GM23338 (cell line): ENCODE data around the gene CELSR1. TPM values are rescaled to one million over a fixed set of nuclear protein-coding genes. Genes with fewer than 3 reads are reported as not detected.

Experiments used
- ATAC-seq: fragments of 200-7000 bp; cut with Tn5 transposase; 3 replicates; pipeline ENCODE4 v1.9.1; 2020
- DNase-seq: peaks from one replicate; pipeline ENCODE4 v3.0.0-alpha.2; 2015; ENCODE audit warnings: low spot score
- H2AFZ ChIP-seq: fragments of 200-600 bp; sonication (generic); 2 replicates; pipeline ENCODE4 v1.8.0; 2016; ENCODE audit warnings: antibody characterized with exemption, mild to moderate bottlenecking, moderate library complexity
- H3F3A ChIP-seq: fragments of 200-600 bp; sonication (generic); replicated peaks from 2 replicates; pipeline ENCODE4 v1.8.0; 2017; ENCODE audit warnings: antibody characterized with exemption, mixed run types, low read depth
- H3K27ac ChIP-seq: fragments of 200-600 bp; sonication (generic); 2 replicates; pipeline ENCODE4 v1.6.1; 2016; ENCODE audit warnings: low read depth
- H3K27me3 ChIP-seq: fragments of 200-600 bp; sonication (generic); 2 replicates; pipeline ENCODE4 v1.8.0; 2016; ENCODE audit warnings: mild to moderate bottlenecking, mixed run types, moderate library complexity; ENCODE audit not compliant: insufficient read depth
- H3K36me3 ChIP-seq: fragments of 200-600 bp; sonication (generic); 2 replicates; pipeline ENCODE4 v1.8.0; 2016; ENCODE audit warnings: mild to moderate bottlenecking; ENCODE audit not compliant: insufficient read depth
- H3K4me1 ChIP-seq: fragments of 200-600 bp; sonication (generic); 2 replicates; pipeline ENCODE4 v1.8.0; 2016; ENCODE audit warnings: mild to moderate bottlenecking, moderate library complexity; ENCODE audit not compliant: insufficient read depth
- H3K4me2 ChIP-seq: fragments of 200-600 bp; sonication (generic); 2 replicates; pipeline ENCODE4 v1.7.1; 2017; ENCODE audit warnings: mixed run types
- H3K4me3 ChIP-seq: fragments of 200-600 bp; sonication (generic); 2 replicates; pipeline ENCODE4 v1.6.1; 2016; ENCODE audit warnings: mixed run types
- H3K79me2 ChIP-seq: fragments of 200-600 bp; sonication (generic); replicated peaks from 2 replicates; pipeline ENCODE4 v1.8.0; 2017; ENCODE audit warnings: mild to moderate bottlenecking; ENCODE audit not compliant: insufficient read depth
- H3K9me2 ChIP-seq: fragments of 200-600 bp; sonication (generic); 2 replicates; pipeline ENCODE4 v1.8.0; 2017; ENCODE audit not compliant: insufficient read depth
- H4K20me1 ChIP-seq: fragments of 200-600 bp; sonication (generic); replicated peaks from 2 replicates; pipeline ENCODE4 v1.8.0; 2017; ENCODE audit warnings: mild to moderate bottlenecking; ENCODE audit not compliant: insufficient read depth
- H3K27ac Mint-ChIP-seq: 2 replicates; pipeline ENCODE4 v1.8.0; 2020; ENCODE audit warnings: inconsistent platforms, mild to moderate bottlenecking, moderate library complexity, mixed read lengths
- H3K27me3 Mint-ChIP-seq: 3 replicates; pipeline ENCODE4 v1.8.0; 2022; ENCODE audit warnings: low read depth, mild to moderate bottlenecking, moderate library complexity, mixed read lengths, inconsistent platforms; ENCODE audit not compliant: insufficient read depth, poor library complexity
- H3K36me3 Mint-ChIP-seq: 3 replicates; pipeline ENCODE4 v1.8.0; 2021; ENCODE audit warnings: low read depth, mild to moderate bottlenecking, inconsistent platforms, moderate library complexity, mixed read lengths
- H3K4me1 Mint-ChIP-seq: 3 replicates; pipeline ENCODE4 v1.8.0; 2020; ENCODE audit warnings: mild to moderate bottlenecking, inconsistent platforms, mixed read lengths
- H3K4me3 Mint-ChIP-seq: 3 replicates; pipeline ENCODE4 v1.8.0; 2021; ENCODE audit warnings: moderate library complexity, mild to moderate bottlenecking, inconsistent platforms, mixed read lengths
- H3K9me3 Mint-ChIP-seq: 3 replicates; pipeline ENCODE4 v1.8.0; 2020; ENCODE audit warnings: moderate library complexity, mild to moderate bottlenecking, inconsistent platforms, mixed read lengths
- CTCF ChIP-seq, 2 experiments: fragments of 200-600 bp in 1 of 2; sonication (generic) in 1 of 2; conservative IDR thresholded peaks; 2 replicates each; pipeline versions ENCODE4 v1.5.1 to v1.6.1; 2016 to 2017; ENCODE audit warnings: antibody characterized with exemption in 2 of 2, low read depth in 2 of 2, mild to moderate bottlenecking in 2 of 2, moderate library complexity in 1 of 2
- EZH2 ChIP-seq: fragments of 200-600 bp; sonication (generic); IDR thresholded peaks from one replicate; pipeline ENCODE4 v1.8.0; 2017; ENCODE audit warnings: antibody characterized with exemption, mild to moderate bottlenecking, low read depth; ENCODE audit not compliant: unreplicated experiment
- JUNB ChIP-seq: IDR thresholded peaks from one replicate; pipeline ENCODE4 v1.6.1; 2016; ENCODE audit warnings: antibody characterized with exemption; ENCODE audit not compliant: unreplicated experiment
- NANOG ChIP-seq: IDR thresholded peaks from 2 replicates; pipeline ENCODE4 v1.6.1; 2016; ENCODE audit warnings: antibody characterized with exemption, borderline replicate concordance
- POLR2AphosphoS5 ChIP-seq: IDR thresholded peaks from 2 replicates; pipeline ENCODE4 v1.6.1; 2016; ENCODE audit warnings: antibody characterized with exemption, low read depth
- STAT1 ChIP-seq: IDR thresholded peaks from one replicate; pipeline ENCODE4 v1.6.1; 2016; ENCODE audit warnings: antibody characterized with exemption; ENCODE audit not compliant: unreplicated experiment
- ZNF114 ChIP-seq: fragments of 250-450 bp; sonication (Bioruptor Pico); IDR thresholded peaks from 2 replicates; pipeline ENCODE4 v1.5.0; 2020; ENCODE audit warnings: mild to moderate bottlenecking, moderate library complexity
- ZNF462 ChIP-seq: fragments of 250-450 bp; sonication (Bioruptor Pico); IDR thresholded peaks from 2 replicates; pipeline ENCODE4 v1.5.0; 2020; ENCODE audit warnings: mild to moderate bottlenecking, moderate library complexity
- polyA plus RNA-seq: library from polyadenylated mRNA; unstranded; fragments of >200 nt; fragmentation: Nextera tagmentation; extraction: Ambion mirVana; gene quantifications from 2 replicates; pipeline ENCODE4 v1.2.1, GENCODE V29; 2016
- total RNA-seq: library from RNA; depleted of rRNA; stranded (reverse); fragments of >200 nt; shearing (Covaris generic); gene quantifications from 2 replicates; pipeline ENCODE4 v1.2.3, GENCODE V29; 2014

CELSR1 gene
- total and polyA plus RNA-seq, 2 experiments from 2014 or later, result 4.8 to 20.4 TPM

DNA sequence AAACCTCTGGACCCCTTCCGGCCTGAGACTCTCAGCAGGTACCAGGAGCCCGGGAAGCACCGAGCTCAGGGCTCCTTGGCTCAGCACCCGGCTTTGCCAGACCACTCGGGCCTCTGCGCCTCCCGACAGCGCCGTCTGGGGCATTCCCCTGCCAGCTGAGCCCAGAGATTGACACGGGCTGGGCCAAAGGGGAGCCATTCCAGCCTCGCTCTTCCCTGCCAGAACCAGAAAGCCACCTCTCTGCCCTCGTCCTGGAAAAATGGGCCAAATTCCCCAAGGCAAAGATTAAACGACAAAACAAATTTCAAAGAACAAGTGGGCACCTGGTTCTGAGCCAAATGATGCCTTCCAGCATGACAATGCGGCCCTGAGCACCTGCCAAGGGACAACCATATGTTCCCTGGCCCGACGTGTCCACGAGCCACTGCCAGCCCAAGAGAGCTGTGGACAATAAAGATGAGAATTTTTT lies 59.3 kb downstream of the CELSR1 start (continued):
- TF ChIP-seq ZNF462 (CRISPR knock-in tag) (no peak), POLR2AphosphoS5 (no peak), CTCF (conservative IDR thresholded peaks at IDR 0.05; ENCODE audit: low read depth in 2 of 2) (no peak), ZNF114 (CRISPR knock-in tag) (no peak)

GRCh38 chr22:46476547-46476941 lies 60.9 kb downstream of the CELSR1 start:
- Histone ChIP-seq H3K9me2 (no peaks in the 10 kb centered on the region), H4K20me1 (peaks cover 4% of the 10 kb centered on the region; the same call in 1 of the 2 replicates), H3K4me1 (0 out of 2 replicates have a peak, but pooled peaks cover 3% of the 10 kb centered on the region), H3K79me2 (no peaks in the 10 kb centered on the region), H3F3A (no peaks in the 10 kb centered on the region), H3K4me3 (no peak overlapping the region), H3K4me2 (no peak overlapping the region), H3K27ac (no peak overlapping the region), H3K27me3 (no peaks in the 10 kb centered on the region), H2AFZ (no peak overlapping the region), H3K36me3 (no peaks in the 10 kb centered on the region)
- ATAC-seq (no peak), DNase-seq (no peak)
- no peak overlapping the region for H3K27ac Mint-ChIP-seq
- peaks cover 9% of the 10 kb centered on the region for H3K9me3 Mint-ChIP-seq
- H3K36me3 Mint-ChIP-seq, result peaks cover 5% of the 10 kb centered on the region
- no peak overlapping the region for H3K4me3 Mint-ChIP-seq
- H3K4me1 Mint-ChIP-seq, result peaks cover 10% of the 10 kb centered on the region
- H3K27me3 Mint-ChIP-seq, result peaks cover 6% of the 10 kb centered on the region
- TF ChIP-seq NANOG (no peak), JUNB (no peak), ZNF462 (CRISPR knock-in tag) (no peak), STAT1 (no peak), EZH2 (no peak)
